Measurements from ENCODE around the gene DBP.

The DBP gene

DNA sequence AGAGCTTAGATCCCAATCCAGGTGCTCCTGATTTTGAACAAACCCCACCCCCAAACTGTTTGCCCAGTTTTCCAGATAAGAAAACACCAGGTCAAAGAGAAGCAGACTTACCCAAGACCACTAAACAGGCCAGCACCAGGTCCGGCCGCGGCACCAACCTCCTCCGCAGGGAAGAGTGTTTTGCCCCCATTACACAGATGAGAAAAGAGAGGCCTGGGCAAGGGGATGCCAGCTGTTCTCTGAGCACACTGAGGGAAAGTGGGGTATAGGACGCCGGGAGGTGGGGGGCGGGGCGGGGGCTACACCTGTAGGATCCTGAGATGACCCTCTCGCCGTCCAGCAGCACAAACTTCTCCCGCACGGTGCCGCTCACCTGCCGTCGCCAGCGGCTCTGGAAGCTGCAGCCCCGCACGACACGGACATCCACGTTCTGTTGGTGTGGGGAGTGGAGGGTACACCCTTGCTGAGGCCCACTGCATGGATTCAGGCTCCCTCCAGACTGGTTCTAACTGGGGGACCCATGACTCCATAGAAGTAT lies 27.5 kb downstream of the DBP start:
- no peak for DNase-seq (ENCODE audit: low read depth)

DNA sequence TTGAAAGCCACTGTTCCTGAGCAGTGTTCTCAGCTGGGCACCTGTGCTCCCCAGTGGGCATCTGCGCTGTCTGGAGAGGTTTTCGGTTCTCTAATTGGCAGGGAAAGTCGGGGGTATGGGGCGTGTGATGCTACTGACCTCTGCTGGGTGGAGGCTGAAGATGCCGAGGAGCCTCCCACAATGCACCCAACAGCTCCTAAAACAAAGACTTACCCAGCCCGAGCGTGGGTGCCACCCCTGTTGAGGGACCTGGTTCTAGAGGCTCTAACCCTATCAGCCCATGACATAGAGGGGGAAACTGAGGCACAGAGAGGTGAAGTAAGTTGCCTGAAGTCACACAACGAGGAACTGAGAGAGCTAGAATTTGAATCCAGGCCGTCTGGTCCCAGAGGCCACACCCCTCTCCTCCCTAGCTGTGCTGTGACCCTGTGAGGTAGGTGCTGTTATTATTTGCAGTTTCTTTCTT lies 28.3 kb downstream of the DBP start:
- no peak for DNase-seq (ENCODE audit: low read depth)

DNA sequence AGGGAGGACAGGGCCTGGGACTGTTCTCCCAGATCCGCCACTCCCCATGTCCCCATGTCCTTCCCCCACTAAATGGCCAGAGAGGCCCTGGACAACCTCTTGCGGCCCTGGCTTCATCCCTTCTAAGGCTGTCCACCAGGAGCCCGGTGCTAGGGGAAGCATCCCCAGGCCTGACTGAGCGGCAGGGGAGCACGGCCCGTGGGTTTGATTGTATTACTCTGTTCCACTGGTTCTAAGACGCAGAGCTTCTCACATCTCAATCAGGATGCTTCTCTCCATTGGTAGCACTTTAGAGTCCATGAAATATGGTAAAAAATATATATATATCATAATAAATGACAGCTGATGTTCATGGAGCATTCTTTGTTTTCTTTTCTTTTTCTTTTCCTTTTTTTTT lies 29.8 kb downstream of the DBP start:
- no peak for DNase-seq (ENCODE audit: low read depth)

DNA sequence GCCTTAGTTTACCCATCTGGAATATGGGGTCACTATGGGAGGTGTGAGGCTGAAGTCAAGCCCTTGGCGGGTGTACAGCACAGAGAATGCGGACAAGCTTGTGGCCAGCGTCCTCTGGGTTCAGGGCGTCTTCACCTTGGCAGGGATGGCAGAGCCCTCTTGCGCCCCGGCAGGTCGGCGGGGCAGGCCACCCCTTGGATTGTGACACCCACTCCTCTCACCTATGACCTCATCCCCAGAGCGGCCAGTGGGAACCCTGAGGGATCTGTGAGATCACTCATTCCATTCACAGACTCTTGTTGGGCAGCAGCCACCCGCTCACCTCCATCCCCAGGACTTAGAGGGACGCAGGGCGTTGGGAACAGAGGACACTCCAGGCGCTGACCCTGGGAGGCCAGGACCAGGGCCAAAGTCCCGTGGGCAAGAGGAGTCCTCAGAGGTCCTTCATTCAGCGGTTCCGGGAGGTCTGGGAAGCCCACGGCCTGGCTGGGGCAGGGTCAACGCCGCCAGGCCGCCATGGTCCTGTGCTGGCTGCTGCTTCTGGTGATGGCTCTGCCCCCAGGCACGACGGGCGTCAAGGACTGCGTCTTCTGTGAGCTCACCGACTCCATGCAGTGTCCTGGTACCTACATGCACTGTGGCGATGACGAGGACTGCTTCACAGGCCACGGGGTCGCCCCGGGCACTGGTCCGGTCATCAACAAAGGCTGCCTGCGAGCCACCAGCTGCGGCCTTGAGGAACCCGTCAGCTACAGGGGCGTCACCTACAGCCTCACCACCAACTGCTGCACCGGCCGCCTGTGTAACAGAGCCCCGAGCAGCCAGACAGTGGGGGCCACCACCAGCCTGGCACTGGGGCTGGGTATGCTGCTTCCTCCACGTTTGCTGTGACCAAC lies 30.5 kb downstream of the DBP start, which contains the start of gene SPACA4:
SPACA4 (plus strand) TSS at position 280 of the 896 bp plus-strand sequence; CDS start at position 517, 237 bp downstream.
- DNase-seq (ENCODE audit: low read depth) = no peak

DNA sequence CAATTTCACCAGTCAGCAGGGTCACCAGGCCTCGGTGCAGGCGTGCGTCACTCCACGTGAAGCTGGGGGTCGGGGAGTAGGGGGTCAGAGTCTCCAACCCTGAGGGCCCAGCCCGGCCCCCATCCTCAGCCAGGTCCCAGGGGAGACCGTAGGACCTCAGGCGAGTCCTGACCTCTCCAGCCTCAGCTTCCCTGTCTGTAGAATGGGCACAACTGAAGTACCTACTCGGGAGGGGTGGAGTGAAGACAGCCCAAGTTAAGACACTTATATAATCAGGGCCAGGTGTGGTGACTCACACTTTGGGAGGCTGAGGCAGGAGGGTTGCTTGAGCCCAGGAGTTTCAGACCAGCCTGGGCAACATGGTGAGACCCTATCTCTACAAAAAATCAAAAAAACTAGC lies 33.3 kb downstream of the DBP start:
- no peak for DNase-seq (ENCODE audit: low read depth)

DNA sequence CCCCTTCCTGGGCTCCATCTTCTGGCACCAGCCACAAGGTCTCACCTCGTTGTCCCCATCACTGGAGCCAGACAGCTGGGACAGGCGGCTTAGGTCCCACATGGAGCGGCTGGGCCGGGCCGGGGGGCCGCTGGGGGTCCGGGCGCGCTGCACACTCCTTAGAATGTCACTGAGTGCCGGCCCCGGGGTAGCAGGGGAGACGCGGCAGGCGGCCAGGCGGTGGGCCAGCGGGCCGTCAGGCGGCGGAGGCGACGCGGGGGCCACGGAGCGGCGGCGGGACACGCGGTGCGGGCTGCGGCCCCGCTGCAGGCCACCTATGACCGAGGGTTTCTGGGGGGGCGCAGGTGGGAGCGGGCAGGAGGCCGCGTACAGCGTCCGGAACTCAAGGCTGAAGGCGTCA lies 33.7 kb downstream of the DBP start:
- DNase-seq (ENCODE audit: low read depth) = no peak

DNA sequence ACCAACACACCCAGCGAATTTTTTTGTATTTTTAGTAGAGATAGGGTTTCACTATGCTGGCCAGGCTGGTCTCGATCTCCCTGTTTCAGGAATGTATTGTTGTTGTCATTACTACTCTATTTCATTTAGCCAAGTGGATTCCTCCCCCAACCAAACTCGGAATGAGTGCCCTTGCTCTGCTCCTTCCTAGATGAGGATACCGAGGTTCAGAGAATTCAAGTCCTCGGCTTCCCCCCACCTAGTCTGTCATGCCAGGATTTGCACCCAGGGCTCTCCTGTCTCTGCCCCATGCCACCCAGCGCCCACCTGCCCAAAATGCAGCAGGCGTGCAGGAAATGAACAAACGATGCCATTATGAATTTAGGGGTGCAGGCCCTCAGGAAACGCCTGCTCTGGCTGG lies 34.2 kb downstream of the DBP start:
- no peak for DNase-seq (ENCODE audit: low read depth)

DNA sequence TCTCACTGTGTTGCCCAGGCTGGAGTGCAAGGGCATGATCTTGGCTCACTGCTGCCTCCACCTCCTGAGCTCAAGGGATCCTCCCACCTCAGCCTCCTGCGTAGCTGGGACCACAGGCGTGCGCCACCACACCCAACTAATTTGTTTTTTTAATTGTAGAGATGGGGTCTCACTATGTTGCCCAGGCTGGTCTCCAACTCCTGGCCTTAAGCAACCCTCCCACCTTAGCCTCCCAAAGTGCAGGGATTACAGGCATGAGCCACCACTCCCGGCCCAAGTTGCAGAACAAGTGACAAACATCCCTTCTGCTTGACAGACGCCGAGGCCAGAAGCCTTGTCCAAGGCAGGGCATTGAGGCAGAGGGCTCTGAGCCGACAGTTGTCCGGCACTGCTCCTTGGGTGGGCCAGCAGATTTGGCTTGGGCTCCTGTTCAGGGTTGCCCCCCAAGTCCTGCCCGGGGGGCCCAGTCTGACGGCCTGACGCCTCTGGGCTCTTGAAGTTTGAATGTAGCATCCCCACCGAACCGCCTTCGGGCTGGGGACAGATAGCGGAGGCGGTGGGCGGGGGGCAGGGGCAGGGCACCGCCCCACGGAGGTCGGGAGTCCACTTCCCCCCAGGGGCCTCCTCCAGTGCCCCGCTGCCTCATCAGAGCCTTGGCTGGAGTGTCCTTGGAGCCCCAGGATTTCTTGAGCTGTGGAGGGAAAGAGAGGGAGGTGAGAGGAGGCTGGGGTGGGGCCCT lies 36.3 kb downstream of the DBP start:
- DNase-seq (ENCODE audit: low read depth) = no peak

DNA sequence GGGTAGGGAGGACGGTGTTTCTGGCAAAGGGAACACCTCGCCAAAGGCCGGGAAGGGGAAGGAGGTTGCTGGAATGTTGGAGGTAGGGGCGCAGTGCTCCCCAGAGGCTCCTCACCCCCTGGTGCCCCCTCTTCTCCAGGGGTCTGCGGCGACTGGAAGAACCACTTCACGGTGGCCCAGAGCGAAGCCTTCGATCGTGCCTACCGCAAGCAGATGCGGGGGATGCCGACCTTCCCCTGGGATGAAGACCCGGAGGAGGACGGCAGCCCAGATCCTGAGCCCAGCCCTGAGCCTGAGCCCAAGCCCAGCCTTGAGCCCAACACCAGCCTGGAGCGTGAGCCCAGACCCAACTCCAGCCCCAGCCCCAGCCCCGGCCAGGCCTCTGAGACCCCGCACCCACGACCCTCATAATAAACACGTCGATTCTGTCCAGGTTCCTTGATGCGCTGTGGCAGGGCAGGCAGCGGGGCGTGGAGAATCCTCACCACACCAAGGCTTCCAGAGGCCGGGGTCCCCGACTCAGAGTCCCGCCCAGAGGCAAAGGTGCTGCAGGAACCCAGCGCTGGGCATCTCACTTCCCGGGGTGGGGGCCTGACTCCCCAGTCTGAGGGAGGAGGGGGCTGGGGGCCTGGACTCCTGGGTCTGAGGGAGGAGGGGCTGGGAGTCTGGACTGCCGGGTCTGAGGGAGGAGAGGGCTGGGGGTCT lies 38.0 kb downstream of the DBP start:
- DNase-seq (ENCODE audit: low read depth) = no peak

DNA sequence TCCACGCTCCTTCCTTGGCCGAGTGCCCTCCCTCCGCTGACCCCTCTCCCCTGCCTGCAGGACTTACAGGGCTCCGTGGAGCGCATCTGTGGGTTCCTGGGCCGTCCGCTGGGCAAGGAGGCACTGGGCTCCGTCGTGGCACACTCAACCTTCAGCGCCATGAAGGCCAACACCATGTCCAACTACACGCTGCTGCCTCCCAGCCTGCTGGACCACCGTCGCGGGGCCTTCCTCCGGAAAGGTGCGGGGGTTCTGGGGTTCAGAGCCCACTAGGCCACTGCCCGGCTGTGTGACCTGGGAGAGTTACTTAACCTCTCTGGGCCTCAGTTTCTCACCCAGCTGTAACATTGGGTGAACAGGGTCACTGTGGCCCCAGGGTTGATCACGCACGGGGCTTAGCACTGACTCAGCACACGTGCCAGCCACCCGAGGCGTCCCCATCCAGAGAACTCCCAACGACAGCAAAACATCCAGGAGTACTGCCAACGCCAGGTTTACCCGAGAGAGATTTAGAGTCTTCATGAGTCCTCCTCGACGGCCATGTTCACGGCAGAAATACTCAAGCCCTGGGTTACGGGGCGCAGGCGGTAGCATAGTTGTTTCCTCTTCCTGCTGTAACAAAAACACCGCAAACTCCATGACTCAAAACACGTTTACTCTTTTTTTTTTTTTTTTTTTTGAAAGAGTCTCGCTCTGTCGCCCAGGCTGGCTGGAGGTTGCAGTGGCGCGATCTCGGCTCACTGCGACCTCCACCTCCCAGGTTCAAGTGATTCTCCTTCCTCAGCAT lies 40.3 kb downstream of the DBP start:
- DNase-seq (ENCODE audit: low read depth) = no peak

DNA sequence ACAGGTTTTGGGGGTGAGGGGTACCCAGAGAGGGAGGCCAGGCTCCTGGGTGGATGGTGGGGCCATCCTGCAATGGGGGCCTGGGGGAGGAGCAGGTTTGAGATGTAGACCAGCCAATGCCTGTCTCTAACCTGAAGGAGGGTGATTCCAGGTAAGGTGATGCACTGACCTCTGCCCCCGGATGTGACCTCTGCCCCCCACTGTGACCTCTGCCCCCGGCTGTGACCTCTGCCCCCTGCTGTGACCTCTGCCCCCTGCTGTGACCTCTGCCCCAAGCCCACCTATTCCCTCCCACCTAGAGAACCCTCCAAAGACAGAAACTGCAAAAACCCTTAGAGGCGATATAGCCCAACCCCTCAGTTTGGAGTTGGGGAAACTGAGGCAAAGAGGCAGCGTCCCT lies 40.9 kb downstream of the DBP start:
- no peak for DNase-seq (ENCODE audit: low read depth)

DNA sequence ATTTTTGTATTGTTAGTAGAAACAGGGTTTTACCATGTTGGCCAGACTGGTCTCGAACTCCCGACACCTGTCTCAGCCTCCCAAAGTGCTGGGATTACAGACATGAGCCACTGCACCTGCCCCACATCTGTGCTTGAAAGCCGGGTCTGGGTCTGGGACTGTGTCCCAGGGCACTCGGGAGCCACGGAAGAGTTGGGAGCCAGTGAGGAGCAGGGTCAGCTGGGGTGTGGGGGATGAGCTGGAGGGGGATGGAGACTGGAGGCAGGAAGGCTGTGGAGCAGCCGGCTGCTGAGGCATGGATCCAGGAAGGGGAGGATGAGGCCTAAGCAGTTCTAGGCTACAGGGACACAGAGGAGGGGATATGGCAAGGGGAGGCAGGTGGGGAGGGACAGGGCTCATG lies 41.3 kb downstream of the DBP start:
- DNase-seq (ENCODE audit: low read depth) = no peak

DNA sequence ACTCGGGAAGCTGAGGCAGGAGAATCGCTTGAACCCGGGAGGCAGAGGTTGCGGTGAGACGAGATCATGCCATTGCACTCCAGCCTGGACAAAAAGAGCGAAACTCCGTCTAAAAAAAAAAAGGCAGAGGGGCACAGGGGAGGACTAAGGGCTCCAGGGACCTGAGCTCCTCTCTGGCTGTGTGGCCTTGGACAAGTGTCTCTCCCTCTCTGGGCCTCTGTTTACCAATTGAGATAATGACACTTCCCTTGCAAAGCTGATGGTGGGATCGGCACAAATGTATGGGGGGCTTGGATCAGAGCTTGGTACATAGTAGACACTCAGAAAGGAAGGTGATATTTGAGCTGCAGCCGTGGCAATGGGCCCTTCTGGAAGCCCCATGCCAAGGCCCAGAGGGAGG lies 42.0 kb downstream of the DBP start:
- DNase-seq (ENCODE audit: low read depth) = no peak

DNA sequence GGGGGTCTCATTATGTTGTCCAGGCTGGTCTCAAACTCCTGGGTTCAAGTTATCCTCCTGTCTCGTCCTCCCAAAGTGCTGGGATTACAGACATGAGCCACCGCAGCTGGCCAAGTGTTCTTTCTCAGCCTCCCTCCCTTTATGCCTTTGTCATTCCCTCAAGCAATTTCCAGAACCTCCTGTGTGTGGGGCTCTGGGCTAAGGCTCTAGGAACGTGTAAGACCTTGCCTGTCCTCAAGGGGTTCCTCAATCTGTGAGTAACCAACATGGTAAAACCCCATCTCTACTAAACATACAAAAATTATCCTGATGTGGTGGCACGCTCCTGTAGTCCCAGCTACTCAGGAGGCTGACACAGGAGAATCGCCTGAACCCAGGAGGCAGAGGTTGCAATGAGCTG lies 46.2 kb downstream of the DBP start:
- DNase-seq (ENCODE audit: low read depth) = no peak

DNA sequence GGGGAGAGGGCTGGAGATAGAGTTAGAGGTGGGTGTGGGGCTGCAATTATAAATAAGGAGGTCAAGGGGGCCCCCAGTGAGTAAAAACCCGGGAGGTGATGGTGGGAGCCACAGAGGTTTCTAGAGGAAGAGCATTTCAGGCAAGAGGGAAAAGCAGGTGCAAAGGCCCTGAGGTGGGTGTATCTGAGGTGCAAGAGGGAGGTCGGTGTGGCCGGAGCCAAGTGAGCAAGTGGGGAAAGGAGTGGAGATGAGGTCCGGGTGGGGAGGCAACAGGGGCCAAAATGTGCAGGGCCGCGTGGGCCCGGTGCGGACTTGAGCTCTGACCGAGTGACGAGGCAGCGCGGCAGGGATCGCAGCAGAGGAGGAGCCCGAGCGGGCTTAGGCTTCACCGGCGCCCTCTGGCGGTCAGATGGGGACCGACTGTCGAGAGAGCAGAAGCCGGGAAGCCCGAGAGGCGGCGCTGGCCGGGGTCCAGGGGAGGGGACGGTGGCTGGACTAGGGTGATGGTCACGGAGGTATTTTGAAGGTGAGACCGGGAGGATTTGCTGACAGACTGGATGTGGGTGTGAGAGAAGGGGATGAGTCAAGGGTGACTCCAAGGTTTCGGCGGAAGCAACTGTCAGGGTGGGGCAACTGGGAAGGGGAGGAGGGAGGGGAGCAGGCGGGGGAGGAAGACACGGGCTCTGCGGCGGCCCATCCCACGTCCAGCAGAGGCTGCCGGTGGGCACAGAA lies 48.3 kb downstream of the DBP start:
- DNase-seq (ENCODE audit: low read depth) = peak; percentile 79

DNA sequence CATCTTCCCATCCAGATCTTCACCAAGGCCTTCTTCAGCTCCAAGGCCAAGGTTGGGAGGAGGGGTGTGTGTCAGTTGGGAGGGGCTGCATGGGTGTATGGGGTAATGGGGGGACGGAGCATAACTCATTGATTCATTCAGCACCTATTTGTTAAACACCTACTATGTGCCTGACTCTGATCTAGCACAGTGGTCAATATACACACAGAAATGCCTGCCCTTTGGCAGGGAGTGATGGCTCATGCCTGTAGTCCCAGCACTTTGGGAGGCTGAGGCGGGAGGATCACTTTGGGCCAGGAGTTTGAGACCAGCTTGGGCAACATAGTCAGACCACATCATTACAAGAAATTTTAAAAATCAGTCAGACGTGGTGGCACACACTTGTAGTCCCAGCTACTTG lies 49.8 kb downstream of the DBP start:
- DNase-seq (ENCODE audit: low read depth) = no peak

DNA sequence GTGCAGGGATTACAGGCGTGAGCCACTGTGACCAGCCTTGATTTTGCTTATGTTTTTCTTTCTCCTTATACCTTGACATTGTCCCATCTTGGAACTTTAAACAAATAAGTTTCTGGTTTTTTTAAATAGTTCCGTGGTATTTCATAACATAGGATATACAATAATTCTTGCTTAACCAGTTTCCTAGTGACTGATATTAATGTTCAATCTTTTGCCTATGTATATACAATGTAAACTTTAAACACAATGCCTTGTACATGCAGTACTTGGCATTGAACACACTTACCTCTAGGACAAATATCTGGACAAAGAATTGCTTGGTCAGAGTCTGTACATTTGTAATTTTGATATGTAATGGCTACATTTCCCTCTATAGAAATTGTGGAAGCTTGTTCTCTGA lies 55.0 kb downstream of the DBP start:
- no peak for DNase-seq (ENCODE audit: low read depth)

All from HS-27A (cell line).